Activated T-cell treated with anti-CD3 and anti-CD28 coated beads for 1 hour (primary cell): ENCODE data around the gene CFLAR.
"Not testable (repeated sequence)": the region's sequence is repeated elsewhere in the genome, so short reads cannot be mapped to it uniquely, and the experiment has no call there.

Experiments
- DNase-seq: peaks from one replicate; pipeline ENCODE4 v3.0.0-alpha.2; 2020; ENCODE audit warnings: low read depth

Gene CFLAR

GRCh38 chr2:201182650-201183364 lies 66.8 kb downstream of the CFLAR start, which contains the start of gene CASP10:
TSS of gene CASP10 (plus strand) at chr2:201183141. CDS start at chr2:201185778, 2,637 bp downstream.
- DNase-seq, result no peak

DNA sequence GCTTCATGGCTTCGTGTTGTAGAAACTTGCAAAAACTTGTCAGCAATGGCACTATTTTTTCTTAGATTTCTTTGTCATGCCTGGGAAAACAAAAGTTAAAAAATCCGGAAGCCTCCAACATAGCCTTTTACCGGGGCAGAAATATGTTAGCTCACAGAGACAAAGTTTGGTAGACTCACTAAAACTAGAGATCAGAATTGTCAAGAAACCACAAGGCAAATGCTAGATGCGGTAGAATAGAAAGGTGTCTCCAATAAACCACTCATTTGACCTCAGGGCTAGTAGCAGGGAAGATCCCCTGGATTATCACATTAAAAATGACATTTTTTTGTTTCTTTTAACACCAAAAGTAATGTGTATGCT lies 67.4 kb downstream of the CFLAR start:
- no peak for DNase-seq

DNA sequence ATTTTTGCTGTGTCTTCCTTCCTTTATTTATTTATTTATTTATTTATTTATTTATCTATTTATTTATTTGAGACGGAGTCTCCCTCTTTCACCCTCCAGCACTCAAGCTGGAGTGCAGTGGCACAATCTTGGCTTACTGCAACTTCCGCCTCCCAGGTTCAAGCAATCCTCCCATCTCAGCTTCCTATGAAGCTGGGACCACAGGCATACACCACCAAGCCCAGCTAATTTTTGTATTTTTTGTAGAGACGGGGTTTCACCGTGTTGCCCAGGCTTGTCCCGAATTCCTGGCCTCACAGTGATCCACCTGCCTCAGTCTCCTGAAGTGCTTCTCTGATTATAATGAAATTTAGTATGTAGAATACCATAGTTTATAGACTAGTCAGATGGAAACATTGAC lies 67.9 kb downstream of the CFLAR start:
- DNase-seq, result not testable (repeated sequence)

DNA sequence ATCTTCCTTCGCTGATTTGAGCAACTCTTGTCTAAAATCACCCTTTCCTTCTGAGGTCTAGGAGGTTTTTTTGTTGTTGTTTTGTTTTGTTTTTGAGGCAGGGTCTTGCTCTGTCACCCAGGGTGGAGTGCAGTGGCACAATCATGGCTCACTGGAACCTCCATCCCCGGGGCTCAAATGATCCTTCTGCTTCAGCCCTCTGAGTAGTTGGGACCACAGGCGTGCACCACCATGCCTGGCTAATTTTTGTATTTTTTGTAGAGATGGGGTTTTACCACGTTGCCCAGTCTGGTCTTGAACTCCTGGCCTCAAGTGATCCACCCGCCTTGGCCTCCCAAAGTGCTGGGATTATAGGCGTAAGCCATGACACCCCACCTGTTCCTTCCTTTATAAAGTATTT lies 68.3 kb downstream of the CFLAR start:
- not testable (repeated sequence) for DNase-seq

GRCh38 chr2:201185863-201186262 lies 69.9 kb downstream of the CFLAR start:
- DNase-seq, result no peak

DNA sequence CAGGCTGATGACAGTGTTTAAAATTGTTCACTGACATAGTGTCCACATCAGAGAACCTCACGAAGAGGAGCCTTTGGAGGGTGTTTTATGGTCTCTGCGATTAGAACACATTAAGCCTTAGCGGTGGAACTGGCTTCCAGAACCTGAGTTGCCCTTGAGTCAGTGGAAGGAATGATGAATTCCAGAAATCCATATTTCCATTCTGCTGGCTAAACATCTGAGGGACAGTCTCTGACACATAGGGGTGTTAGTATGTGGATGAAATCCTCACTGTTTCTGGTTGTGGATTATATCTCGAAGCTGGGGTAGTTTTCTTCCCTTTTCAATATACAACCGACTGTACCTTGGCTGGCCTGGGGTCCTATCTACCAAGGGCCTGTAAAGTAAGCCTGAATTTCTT lies 71.0 kb downstream of the CFLAR start:
- DNase-seq, result no peak

- DNase-seq, result no peak
Observed at GRCh38 chr2:201188449-201188848, 72.5 kb downstream of the CFLAR start.

- DNase-seq, result no peak
Observed at GRCh38 chr2:201191132-201191875, 75.3 kb downstream of the CFLAR start.

GRCh38 chr2:201194097-201194496 lies 78.1 kb downstream of the CFLAR start:
- DNase-seq, result no peak

- no peak for DNase-seq
Observed at GRCh38 chr2:201195331-201195730, 79.4 kb downstream of the CFLAR start.

GRCh38 chr2:201196003-201196402 lies 80.0 kb downstream of the CFLAR start:
- DNase-seq, result no peak

- DNase-seq, result no peak
Observed at GRCh38 chr2:201196803-201197202, 80.8 kb downstream of the CFLAR start.

DNA sequence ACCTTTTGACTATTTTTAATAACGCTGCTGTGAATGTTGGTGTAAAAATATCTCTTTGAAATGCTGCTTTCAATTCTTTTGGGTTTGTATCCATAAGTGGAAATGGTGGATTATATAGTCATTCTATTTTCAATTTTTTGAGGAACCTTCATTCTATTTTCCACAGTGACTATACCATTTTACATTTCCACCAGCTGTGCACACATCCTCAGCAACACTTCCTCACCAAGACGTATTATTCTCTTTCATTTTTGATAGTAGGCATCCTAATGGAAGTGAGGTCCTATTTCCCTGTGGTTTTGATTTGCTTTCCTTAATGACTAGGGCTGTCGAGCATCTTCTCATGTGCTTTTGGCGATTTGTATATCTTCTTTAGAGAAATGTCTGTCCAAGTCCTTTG lies 81.8 kb downstream of the CFLAR start:
- DNase-seq, result no peak

DNA sequence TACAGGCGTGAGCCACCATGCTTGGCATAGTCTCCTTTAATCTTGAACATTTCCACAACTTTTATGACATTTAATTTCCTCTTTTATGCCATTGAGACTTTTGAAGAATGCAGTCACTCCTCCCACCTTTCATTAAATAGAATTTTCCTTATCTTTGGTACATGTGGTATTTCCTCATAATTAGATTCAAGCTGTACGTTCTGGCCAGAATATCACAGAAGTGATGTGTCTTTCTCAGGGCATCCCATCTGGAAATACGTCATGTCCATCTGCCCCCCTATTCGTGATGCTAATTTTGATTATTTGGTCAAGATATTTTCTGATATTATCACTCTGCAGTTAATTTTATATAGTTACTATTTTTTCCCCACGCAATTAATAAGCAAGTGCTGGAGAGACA lies 83.9 kb downstream of the CFLAR start:
- no peak for DNase-seq

GRCh38 chr2:201200345-201200744 lies 84.4 kb downstream of the CFLAR start:
- DNase-seq, result no peak

- DNase-seq, result no peak
Observed at GRCh38 chr2:201201371-201201770, 85.4 kb downstream of the CFLAR start.

DNA sequence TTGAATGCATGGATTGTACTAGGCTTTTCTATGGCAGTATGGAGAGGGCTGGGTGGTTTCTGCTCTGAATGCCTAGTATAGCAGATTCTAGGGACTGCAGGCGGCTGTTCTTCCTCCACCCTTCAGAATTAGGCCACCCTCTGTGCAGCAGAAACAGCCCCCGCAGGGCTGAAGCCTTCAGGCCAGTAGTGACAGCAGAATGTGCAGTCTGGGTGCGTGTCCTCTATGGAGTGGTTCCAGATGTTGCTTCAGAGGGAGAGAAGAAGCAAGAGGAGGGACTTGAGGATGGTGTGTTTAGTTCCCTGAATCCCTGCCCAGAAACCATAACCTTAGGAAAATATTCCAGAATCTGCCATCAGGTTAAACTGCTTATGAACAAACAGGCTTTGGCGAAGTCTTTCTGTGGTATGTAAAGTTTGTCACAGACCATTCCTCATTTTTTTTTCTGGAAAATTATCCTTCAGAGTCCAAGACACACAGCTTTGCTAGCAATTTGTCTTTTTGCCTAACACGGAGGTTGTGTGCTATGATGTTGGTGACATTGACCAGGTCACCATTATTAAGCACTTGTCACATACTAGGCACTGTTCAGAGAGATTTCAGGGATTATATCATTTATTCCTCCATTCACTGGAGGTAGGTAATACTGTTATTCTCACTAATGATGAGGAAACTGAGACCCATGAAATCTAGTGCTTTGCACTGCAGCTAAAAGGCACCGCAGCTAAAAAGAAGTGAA lies 88.1 kb downstream of the CFLAR start:
- DNase-seq, result no peak

GRCh38 chr2:201204655-201205514 lies 88.9 kb downstream of the CFLAR start:
- no peak for DNase-seq

DNA sequence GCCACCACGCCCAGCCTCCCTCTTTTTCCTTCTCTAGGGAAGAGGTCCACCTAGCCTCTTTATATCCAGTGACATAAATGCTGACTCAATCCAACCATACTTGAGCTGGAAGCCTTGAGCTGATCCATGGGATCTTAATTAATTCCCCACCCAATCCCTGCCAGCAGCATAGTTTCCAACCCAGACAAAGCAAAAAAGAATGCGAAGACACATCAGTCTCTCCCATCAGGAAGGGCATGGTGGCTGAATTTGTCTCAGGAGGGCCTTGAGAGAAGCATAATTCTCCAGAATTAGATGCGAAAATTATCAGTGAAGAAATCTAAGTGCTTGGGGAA lies 89.5 kb downstream of the CFLAR start:
- no peak for DNase-seq

DNA sequence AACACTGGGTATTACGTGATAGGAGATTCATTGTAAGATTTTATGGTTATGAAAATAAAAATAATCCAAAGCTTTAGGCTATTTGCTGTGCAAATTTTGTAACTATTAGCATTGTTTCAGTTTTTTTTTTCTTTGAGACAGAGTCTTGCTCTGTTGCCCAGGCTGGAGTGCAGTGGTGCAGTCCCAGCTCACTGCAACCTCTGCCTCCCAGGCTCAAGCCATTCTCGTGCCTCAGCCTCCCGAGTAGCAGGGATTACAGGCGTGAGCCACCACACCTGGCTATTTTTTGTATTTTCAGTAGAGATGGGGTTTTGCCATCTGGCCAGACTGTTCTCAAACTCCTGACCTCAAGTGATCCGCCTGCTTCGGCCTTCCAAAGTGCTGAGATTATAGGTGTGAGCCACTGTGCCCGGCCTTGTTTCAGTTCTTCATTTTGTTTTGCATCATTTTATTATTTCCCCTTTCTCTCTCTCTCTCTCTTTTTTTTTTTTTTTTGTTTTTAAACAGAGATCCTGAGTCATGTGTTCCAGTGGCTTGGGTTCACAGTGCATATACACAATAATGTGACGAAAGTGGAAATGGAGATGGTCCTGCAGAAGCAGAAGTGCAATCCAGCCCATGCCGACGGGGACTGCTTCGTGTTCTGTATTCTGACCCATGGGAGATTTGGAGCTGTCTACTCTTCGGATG lies 92.7 kb downstream of the CFLAR start:
- DNase-seq, result no peak

- DNase-seq, result no peak
Observed at GRCh38 chr2:201215963-201216362, 100.0 kb downstream of the CFLAR start.

DNA sequence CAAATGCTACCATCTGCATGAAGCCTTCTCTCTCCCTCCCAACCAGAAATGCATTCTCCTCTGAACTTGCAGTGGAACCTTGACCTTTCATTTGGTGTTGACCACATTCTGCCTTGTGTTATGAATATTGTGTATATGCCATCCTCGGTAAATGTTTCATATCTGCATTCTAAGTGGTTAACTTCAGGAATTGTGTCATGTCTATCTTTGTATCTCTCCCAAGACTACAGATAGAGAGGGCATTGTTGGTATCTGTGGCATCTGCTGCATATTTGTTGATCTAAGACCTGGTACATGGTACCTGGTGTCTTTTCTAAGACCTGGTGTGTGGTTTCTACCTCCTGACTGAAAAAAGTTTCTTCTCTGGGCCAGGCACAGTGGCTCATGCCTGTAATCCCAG lies 101.0 kb downstream of the CFLAR start:
- DNase-seq, result no peak
